A549 treated with GW870086 at 1 μM for 4 hours (cell line): ENCODE results near the gene MAK. TPM values are rescaled to one million over a fixed set of nuclear protein-coding genes. Genes with fewer than 3 reads are reported as not detected.

Source experiments
- total RNA-seq: library from RNA; stranded (reverse); fragments of 200-300 nt; extraction: Qiagen RNA extraction; gene quantifications from 5 replicates; pipeline ENCODE4 v1.2.3, GENCODE V29; 2022; ENCODE audit warnings: low read depth

Gene MAK, protein sequence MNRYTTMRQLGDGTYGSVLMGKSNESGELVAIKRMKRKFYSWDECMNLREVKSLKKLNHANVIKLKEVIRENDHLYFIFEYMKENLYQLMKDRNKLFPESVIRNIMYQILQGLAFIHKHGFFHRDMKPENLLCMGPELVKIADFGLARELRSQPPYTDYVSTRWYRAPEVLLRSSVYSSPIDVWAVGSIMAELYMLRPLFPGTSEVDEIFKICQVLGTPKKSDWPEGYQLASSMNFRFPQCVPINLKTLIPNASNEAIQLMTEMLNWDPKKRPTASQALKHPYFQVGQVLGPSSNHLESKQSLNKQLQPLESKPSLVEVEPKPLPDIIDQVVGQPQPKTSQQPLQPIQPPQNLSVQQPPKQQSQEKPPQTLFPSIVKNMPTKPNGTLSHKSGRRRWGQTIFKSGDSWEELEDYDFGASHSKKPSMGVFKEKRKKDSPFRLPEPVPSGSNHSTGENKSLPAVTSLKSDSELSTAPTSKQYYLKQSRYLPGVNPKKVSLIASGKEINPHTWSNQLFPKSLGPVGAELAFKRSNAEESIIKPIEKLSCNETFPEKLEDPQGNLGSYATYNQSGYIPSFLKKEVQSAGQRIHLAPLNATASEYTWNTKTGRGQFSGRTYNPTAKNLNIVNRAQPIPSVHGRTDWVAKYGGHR
- 0.09 to 0.29 TPM (median 0.15 TPM) in 5 replicates for total RNA-seq

DNA sequence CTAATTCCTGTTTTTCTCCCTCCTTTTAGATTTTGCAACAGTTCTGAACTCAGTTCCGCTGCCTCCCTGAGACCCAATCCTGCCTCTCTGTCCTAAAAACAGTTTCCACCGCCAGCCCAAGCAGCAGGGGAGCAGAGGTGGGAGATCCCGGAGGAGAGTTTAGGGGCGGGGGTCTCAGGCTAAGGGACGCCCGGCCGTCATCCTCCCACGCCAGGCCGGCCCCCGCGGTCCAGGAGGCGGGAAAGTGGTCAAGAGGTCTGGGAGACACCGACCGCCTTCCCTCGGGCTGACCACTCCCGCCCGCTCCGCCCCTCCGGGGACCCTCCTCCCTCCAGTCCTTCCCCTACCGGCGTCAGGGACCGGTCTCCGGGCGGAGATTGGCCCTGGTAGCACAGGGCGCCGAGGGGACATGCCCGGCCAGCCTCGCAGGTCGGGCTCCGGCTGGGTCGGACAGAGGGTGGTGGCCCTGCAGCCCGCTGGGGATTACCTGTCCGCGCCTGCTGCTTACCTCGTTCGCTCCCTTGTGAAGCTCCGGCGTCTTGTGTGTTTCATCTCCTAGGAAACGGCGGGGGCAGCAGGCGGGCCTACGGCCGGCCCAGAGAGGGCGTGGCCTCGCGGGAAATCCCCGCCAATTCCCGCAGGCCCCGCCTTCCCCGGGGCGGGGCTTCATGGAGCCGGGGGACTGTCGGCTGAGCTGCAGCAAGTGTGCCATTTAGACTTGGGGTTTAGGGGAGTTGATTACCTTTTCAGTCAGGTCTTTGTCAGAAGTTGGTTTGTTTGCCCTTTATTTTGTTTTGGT lies at the start of gene MAK:
MAK (minus strand) TSS at position 545 of the 799 bp plus-strand sequence. CDS start 7,891 bp downstream, outside the sequence.

DNA sequence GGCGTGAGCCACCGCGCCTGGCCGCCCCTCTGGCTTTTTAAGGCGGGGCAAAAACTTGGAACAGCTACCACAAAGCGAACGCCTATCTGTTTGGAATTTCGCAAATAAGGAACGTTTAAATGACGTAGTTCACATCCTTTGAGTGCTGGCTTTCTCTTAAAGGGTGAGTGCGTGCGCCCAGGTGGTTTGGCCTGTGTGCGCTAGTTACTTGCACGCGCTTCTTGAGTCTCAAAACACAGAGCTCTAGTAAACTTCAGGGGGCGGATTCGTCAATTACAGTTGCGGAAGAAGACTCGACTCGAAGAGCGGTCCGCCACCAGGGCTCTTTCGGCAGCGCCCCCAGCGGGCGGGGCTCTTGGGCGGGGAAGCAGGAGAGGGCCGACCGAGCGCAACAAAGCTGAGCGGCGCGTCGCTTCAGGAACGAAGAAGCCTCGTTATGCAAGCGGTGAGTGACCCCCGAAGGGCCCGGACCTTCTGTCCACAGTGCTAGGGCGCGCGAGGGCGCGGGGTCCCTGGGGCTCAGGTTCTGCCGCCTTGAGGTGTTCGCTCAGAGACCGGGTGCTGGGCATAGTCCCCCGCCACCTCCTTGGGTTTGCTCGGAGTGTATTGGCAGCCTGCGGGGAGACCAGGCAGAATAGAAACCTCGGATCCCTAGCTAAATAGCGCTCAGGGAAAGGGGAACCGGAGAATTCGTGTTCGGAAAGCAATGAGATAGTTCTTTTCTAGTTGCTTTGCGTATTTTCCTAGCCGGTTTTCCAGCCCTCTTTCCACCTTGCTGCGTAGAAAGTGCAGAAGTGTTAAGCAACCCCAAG lies 48.6 kb upstream of the MAK start, which contains the start of gene SYCP2L:
SYCP2L (plus strand) TSS at position 362 of the 812 bp plus-strand sequence; CDS start at position 437, 75 bp downstream.

DNA sequence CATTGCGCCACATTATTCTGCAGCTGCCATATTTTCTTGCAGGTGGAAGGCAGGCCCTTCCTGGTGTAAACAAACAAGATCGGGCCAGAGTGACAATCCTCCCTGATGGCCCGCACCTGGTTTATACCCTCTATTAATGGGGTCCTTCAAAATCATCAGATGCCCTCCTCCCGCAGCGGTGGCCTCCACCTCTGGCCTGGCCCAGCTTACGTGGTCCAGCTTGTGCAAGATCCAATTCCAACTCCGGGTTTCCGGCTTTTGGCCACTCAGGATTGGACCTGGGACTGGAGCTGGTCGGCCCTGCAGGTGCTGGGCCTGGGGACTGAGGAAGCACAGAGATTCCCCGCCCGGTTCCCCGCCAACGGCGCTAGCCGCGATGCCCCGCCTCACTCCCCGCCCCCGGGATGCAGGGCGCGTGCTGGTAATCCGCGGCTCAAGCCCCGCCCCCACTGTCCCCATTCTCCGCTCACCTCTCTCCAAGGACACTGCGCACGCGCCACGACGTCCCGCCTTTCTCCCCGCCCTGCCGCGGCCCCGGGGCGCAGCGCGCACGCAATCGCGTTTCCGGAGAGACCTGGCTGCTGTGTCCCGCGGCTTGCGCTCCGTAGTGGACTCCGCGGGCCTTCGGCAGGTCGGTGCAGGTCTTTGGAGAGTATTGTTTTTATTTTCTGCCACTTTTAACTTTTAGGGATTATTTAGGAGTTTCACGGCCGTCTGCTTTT lies 90.9 kb downstream of the MAK start, which contains the start of gene TMEM14B:
TMEM14B (plus strand) TSS at position 555 of the 722 bp plus-strand sequence. CDS start 1,441 bp downstream, outside the sequence.

DNA sequence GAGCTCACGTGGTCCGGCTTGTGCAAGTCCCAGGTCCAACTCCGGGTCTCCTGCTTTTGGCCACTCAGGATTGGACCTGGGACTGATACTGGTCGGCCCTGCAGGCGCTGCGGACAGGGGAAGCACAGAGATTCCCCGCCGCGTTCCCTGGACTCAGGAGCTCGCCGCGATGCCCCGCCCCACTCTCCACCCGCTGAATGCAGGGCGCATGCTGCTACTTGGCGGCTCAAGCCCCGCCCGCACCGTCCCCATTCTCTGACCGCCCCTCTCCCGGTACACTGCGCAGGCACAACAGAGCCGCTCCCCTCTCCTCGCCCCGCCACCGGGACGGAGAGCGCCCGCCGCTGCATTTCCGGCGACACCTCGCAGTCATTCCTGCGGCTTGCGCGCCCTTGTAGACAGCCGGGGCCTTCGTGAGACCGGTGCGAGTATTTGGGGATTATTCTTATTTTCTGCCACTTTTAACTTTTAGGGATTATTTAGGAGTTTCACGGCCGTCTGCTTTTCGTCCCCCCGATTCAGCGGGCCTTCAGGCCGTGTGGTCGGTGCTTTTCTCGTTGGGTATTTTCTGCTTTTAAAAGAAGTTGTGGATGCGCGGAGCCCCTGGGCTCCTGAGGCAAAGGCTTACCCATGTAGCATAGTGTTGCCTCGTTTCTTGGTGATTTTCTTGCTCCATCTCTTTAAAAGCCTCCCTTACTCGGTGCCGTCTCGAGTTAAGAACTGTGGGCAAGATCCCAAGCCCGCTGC lies 115.3 kb downstream of the MAK start, which contains the start of gene TMEM14C:
TMEM14C (plus strand) TSS at position 251 of the 747 bp plus-strand sequence. CDS start 1,544 bp downstream, outside the sequence.

Other genes starting within 250 kb of the MAK start
- 1.7 to 2.1 TPM (median 2.1 TPM) in 5 replicates for gene C6orf52, start 143.9 kb downstream of the MAK start, total RNA-seq
- gene PAK1IP1, start 143.6 kb downstream of the MAK start, total RNA-seq, result 19.1 to 21.0 TPM (median 20.3 TPM) in 5 replicates
- 147 to 168 TPM (median 156 TPM) in 5 replicates for gene TMEM14C, start 115.5 kb downstream of the MAK start, total RNA-seq
- gene TMEM14B, start 90.7 kb downstream of the MAK start, total RNA-seq, result 135 to 163 TPM (median 139 TPM) in 5 replicates
- not detected in 5 replicates for gene GCM2, start 43.5 kb upstream of the MAK start, total RNA-seq
- gene SYCP2L, start 48.5 kb upstream of the MAK start, total RNA-seq, result 2.0 to 3.3 TPM (median 2.4 TPM) in 5 replicates
- 4.7 to 7.1 TPM (median 6.8 TPM) in 5 replicates for gene ELOVL2, start 205.8 kb upstream of the MAK start, total RNA-seq